ENCODE data around the gene GIMAP8. TPM values are rescaled to one million over a fixed set of nuclear protein-coding genes. Genes with fewer than 3 reads are reported as not detected.

GIMAP8 gene
- polyA plus RNA-seq, 1 of the 3 experiments (the other 2 are of a cell fraction) = not detected

DNA sequence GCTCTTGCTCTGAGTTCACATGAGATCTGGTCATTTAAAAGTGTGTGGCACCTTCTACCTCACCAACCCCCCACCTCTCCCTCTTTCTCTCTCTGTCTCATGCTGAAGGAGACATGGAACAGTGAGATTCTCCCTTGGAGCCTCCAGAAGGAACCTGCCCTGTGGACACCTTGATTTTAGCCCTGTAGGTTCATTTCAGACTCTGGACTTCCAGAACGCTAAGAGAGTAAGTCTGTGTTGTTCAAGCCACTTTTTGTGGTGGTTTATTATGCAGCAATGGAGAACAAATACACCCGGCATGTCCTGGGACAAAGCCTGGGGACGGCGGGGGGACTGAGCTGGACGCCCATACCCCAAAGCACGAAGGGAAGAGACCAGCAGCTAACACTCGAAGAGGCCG, 20.7 kb upstream of the GIMAP8 start:
- POLR2A ChIA-PET = no interaction called here
- H3K4me1 ChIP-seq (ENCODE audit: control insufficient read depth in 1 of 2, insufficient read depth in 2 of 2, low read depth in 1 of 2, low read length in 1 of 2) = peaks cover 0 to 11% of the 10 kb centered on the region in 2 experiments; a peak in 2 of 4 replicates
- no peaks in the 10 kb centered on the region for H3K9me3 ChIP-seq
- CTCF ChIA-PET = interaction anchor here (1.3 to 5.0 kb wide), 3 partner anchors 8 to 19 kb away, joined by 4 to 20 read pairs (median 5); no protein-coding TSS in a partner anchor
- H3F3A ChIP-seq (replicated peaks; ENCODE audit: insufficient read depth) = no peaks in the 10 kb centered on the region
- H4K20me1 ChIP-seq (ENCODE audit: insufficient read depth) = no peaks in the 10 kb centered on the region
- peaks cover 19% of the 10 kb centered on the region for H3K27me3 ChIP-seq (ENCODE audit: insufficient read depth)
- no peak overlapping the region for H2AFZ ChIP-seq (ENCODE audit: low read depth)
- 60% methylated on average over 7 of the region's 8 CpGs for WGBS (ENCODE audit: low lambda C conversion rate)
- no peak overlapping the region for H3K9ac ChIP-seq
- H3K79me2 ChIP-seq (ENCODE audit: insufficient read depth) = no peaks in the 10 kb centered on the region
- H3K4me2 ChIP-seq = no peak overlapping the region
- no peak for DNase-seq
- TF ChIP-seq GABPA (IDR thresholded peaks at IDR 0.05; ENCODE audit: low read depth) (no peak), RCOR1 (IDR thresholded peaks at IDR 0.05; ENCODE audit: low read length) (no peak), PBX3 (IDR thresholded peaks at IDR 0.05) (no peak), CHD2 (IDR thresholded peaks at IDR 0.05; ENCODE audit: low read length, partially characterized antibody) (no peak), FOSL2 (IDR thresholded peaks at IDR 0.05; ENCODE audit: borderline replicate concordance, low read depth) (no peak), YY1 (IDR thresholded peaks at IDR 0.05; ENCODE audit: low read depth) (no peak), FOXJ3 (CRISPR knock-in tag; IDR thresholded peaks at IDR 0.05) (no peak)
- TF ChIP-seq, protein P1, sequence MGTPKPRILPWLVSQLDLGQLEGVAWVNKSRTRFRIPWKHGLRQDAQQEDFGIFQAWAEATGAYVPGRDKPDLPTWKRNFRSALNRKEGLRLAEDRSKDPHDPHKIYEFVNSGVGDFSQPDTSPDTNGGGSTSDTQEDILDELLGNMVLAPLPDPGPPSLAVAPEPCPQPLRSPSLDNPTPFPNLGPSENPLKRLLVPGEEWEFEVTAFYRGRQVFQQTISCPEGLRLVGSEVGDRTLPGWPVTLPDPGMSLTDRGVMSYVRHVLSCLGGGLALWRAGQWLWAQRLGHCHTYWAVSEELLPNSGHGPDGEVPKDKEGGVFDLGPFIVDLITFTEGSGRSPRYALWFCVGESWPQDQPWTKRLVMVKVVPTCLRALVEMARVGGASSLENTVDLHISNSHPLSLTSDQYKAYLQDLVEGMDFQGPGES (IDR thresholded peaks at IDR 0.05; ENCODE audit: low read depth, low read length) = no peak
- TF ChIP-seq, protein P2, sequence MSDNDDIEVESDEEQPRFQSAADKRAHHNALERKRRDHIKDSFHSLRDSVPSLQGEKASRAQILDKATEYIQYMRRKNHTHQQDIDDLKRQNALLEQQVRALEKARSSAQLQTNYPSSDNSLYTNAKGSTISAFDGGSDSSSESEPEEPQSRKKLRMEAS (IDR thresholded peaks at IDR 0.05; ENCODE audit: low read depth) = no peak
- H3K4me3 ChIP-seq (ENCODE audit: low read depth in 2 of 2, low read length in 1 of 2) = no peak overlapping the region
- H3K27ac ChIP-seq (ENCODE audit: low read depth in 2 of 2, low read length in 1 of 2) = no peak overlapping the region
- H3K9me2 ChIP-seq = no peaks in the 10 kb centered on the region
- H3K36me3 ChIP-seq (replicated peaks in 1 of 2; ENCODE audit: control insufficient read depth in 1 of 2, insufficient read depth in 2 of 2, low read length in 1 of 2) = no peaks in the 10 kb centered on the region

GRCh38 chr7:150430465-150431085, 19.9 kb upstream of the GIMAP8 start:
- no peaks in the 10 kb centered on the region for H3K79me2 ChIP-seq (ENCODE audit: insufficient read depth)
- H3K27ac ChIP-seq (ENCODE audit: low read depth in 2 of 2, low read length in 1 of 2) = no peak overlapping the region
- peaks cover 19% of the 10 kb centered on the region for H3K27me3 ChIP-seq (ENCODE audit: insufficient read depth)
- H3K4me2 ChIP-seq = no peak overlapping the region
- WGBS (ENCODE audit: low lambda C conversion rate) = 35% methylated on average over 14 of the region's 14 CpGs
- no peaks in the 10 kb centered on the region for H3K9me2 ChIP-seq
- no peaks in the 10 kb centered on the region for H3F3A ChIP-seq (replicated peaks; ENCODE audit: insufficient read depth)
- no peaks in the 10 kb centered on the region for H4K20me1 ChIP-seq (ENCODE audit: insufficient read depth)
- no peak overlapping the region for H3K9ac ChIP-seq
- H3K4me3 ChIP-seq (ENCODE audit: low read depth in 2 of 2, low read length in 1 of 2) = no peak overlapping the region
- no peaks in the 10 kb centered on the region for H3K9me3 ChIP-seq
- no peak for DNase-seq
- H3K36me3 ChIP-seq (replicated peaks in 1 of 2; ENCODE audit: control insufficient read depth in 1 of 2, insufficient read depth in 2 of 2, low read length in 1 of 2) = no peaks in the 10 kb centered on the region
- no peak overlapping the region for H2AFZ ChIP-seq (ENCODE audit: low read depth)
- ChIA-PET CTCF (interaction anchor here (1.0 to 5.0 kb wide), 5 partner anchors 9 to 67 kb away, joined by 3 to 20 read pairs (median 5); partner anchors contain the start of gene GIMAP8), POLR2A (no interaction called here)
- no peak for TF ChIP-seq EZH2phosphoT487 (IDR thresholded peaks at IDR 0.05; ENCODE audit: borderline replicate concordance, low read depth)
- 0 out of 2 replicates have a peak, but pooled peaks have one; percentile 24 for TF ChIP-seq TCF12 (IDR thresholded peaks at IDR 0.05)
- peaks cover 0 to 11% of the 10 kb centered on the region in 2 experiments; a peak in 2 of 4 replicates for H3K4me1 ChIP-seq (ENCODE audit: control insufficient read depth in 1 of 2, insufficient read depth in 2 of 2, low read depth in 1 of 2, low read length in 1 of 2)
